ENCODE results near the gene LTB4R.

Gene LTB4R

GRCh38 chr14:24291446-24292117, 19.7 kb upstream of the LTB4R start:
- H3K4me3 ChIP-seq (replicated peaks; ENCODE audit: low read depth, low read length): no peak overlapping the region
- TF ChIP-seq, protein P1, sequence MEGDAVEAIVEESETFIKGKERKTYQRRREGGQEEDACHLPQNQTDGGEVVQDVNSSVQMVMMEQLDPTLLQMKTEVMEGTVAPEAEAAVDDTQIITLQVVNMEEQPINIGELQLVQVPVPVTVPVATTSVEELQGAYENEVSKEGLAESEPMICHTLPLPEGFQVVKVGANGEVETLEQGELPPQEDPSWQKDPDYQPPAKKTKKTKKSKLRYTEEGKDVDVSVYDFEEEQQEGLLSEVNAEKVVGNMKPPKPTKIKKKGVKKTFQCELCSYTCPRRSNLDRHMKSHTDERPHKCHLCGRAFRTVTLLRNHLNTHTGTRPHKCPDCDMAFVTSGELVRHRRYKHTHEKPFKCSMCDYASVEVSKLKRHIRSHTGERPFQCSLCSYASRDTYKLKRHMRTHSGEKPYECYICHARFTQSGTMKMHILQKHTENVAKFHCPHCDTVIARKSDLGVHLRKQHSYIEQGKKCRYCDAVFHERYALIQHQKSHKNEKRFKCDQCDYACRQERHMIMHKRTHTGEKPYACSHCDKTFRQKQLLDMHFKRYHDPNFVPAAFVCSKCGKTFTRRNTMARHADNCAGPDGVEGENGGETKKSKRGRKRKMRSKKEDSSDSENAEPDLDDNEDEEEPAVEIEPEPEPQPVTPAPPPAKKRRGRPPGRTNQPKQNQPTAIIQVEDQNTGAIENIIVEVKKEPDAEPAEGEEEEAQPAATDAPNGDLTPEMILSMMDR (IDR thresholded peaks at IDR 0.05; ENCODE audit: low read depth, low read length, missing control alignments): no peak
- no peak for DNase-seq (ENCODE audit: extremely low read depth, low read depth)

GRCh38 chr14:24292118-24292807, 19.0 kb upstream of the LTB4R start:
- no peak for DNase-seq (ENCODE audit: extremely low read depth, low read depth)
- TF ChIP-seq, protein P1 (IDR thresholded peaks at IDR 0.05; ENCODE audit: low read depth, low read length, missing control alignments): no peak
- H3K4me3 ChIP-seq (replicated peaks; ENCODE audit: low read depth, low read length): no peak overlapping the region

DNA sequence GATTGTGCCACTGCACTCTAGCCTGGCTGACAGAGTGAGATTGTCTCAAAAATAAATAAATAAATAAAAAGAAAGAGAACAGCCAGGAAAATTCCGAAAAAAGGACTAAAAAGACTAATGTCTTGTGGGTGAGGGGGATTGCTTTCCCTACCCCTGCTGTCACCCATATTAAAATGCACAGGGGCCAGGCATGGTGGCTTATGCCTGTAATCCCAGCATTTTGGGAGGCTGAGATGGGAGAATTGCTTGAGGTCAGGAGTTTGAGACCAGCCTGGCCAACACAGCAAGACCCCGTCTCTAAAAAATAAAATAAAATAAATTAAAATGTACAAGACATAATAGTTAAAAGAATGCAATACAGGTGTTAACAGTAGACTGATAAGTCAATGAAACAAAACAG, 17.8 kb upstream of the LTB4R start:
- TF ChIP-seq, protein P1 (IDR thresholded peaks at IDR 0.05; ENCODE audit: low read depth, low read length, missing control alignments): no peak
- H3K4me3 ChIP-seq (replicated peaks; ENCODE audit: low read depth, low read length): no peak overlapping the region
- no peak for DNase-seq (ENCODE audit: extremely low read depth, low read depth)

GRCh38 chr14:24296341-24297157, 14.8 kb upstream of the LTB4R start:
- peak; percentile 84 for DNase-seq (ENCODE audit: extremely low read depth, low read depth)
- no peak overlapping the region for H3K4me3 ChIP-seq (replicated peaks; ENCODE audit: low read depth, low read length)
- TF ChIP-seq, protein P1 (IDR thresholded peaks at IDR 0.05; ENCODE audit: low read depth, low read length, missing control alignments): peak; percentile 83

DNA sequence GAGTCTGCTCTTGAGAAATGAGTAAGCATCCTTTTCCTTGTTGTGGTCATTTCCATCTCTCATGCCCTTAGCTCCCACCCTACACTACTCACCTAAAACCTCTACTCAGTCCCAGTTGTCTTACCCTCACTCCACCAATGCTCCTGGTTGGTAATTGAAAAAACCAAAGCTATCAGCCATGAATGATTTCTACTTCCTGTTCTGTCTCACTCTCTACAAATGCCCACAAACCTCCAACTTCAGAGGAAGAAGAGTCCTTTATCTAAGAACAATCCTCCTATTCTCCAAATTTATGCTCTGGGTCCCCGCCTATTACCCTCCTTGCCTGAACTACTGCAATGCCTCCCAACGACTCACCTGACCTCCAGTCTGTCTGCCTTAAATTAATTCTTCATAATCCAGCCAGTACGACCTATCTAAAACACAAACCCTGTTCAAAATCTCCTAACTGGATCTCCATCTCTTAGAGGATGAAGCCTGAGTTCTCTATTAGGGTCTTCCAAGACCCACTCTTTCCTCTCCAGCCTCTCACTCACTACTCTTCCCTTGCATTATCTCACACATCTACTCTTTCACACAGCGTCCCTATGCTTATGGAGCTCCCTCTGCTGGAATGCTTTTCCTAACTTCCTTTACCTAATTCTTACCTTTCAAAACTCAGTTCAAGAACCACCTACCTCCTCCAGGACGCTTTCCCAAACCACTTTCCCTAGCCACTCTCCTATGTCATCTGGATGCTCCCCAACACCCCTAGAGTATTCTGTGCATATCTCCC, 13.9 kb upstream of the LTB4R start:
- TF ChIP-seq, protein P1 (IDR thresholded peaks at IDR 0.05; ENCODE audit: low read depth, low read length, missing control alignments): peak; percentile 44
- H3K4me3 ChIP-seq (replicated peaks; ENCODE audit: low read depth, low read length): no peak overlapping the region
- no peak for DNase-seq (ENCODE audit: extremely low read depth, low read depth)

GRCh38 chr14:24298892-24299254, 12.4 kb upstream of the LTB4R start:
- DNase-seq (ENCODE audit: extremely low read depth, low read depth): no peak
- TF ChIP-seq, protein P1 (IDR thresholded peaks at IDR 0.05; ENCODE audit: low read depth, low read length, missing control alignments): no peak
- peak overlapping the region; percentile 91 for H3K4me3 ChIP-seq (replicated peaks; ENCODE audit: low read depth, low read length)

Data from HFF-Myc (cell line).